Medulla oblongata (tissue), 1 donor: ENCODE results near the gene NYAP2.

ENCODE experiments used
- DNase-seq: peaks from one replicate; pipeline ENCODE4 v3.0.0-alpha.2; 2015; ENCODE audit errors: extremely low spot score

The NYAP2 gene

GRCh38 chr2:225558399-225559071 lies 159.0 kb downstream of the NYAP2 start:
- no peak for DNase-seq

GRCh38 chr2:225559072-225559415 lies 159.5 kb downstream of the NYAP2 start:
- no peak for DNase-seq

DNA sequence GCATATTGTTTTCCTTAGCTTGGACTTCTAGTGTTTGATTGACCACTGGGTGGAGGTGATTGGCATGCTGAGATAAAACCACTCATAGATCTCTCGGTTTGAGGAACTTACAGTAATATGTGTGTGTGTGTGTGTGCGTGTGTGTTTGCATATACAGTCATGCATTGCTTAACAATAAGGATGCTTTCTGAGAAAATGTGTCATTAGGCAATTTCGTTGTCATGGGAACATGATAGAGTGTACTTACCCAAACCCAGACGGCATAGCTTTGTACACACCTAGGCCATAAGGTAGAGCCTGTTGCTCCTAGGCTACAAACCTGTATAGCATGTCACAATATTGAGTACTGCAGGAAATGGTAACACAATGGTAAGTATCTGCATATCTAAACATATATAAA lies 167.3 kb downstream of the NYAP2 start:
- DNase-seq, result no peak

- DNase-seq, result no peak
These were observed 170.5 kb downstream of the NYAP2 start for GRCh38 chr2:225569995-225570394.

- no peak for DNase-seq
These were observed 174.1 kb downstream of the NYAP2 start for GRCh38 chr2:225573603-225574002.

- no peak for DNase-seq
These were observed 175.2 kb downstream of the NYAP2 start for GRCh38 chr2:225574582-225575138.

DNA sequence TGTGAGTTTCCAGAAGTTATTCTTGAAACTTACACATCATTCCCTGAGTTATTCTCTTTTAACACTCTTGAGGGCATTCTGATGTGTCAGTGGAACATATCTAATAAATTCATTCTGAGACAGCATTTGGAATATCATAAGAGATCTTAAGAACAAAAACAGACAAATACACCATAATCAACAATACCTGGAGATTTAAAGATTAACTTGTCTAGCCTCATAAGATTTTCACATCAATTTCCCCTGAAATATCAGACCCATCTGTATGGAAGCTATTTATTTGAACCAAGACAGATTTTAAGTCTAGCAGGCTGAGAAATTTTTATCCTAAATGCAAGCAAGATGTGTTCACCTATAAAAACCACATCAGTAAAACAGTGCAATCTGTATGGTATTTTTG lies 181.6 kb downstream of the NYAP2 start:
- DNase-seq, result no peak

DNA sequence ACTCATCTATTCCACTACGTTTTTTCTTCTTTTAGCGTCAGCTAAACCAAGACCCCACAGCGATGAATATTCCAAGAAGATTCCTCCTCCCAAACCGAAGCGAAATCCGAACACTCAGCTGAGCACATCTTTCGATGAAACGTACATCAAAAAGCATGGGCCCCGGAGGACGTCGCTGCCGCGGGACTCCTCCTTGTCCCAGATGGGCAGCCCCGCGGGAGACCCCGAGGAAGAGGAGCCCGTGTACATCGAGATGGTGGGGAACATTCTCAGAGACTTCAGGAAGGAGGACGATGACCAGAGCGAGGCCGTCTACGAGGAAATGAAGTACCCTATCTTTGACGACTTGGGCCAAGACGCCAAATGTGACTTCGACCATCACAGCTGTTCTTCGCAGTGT lies 182.4 kb downstream of the NYAP2 start:
- no peak for DNase-seq

- DNase-seq, result no peak
These were observed 183.0 kb downstream of the NYAP2 start for GRCh38 chr2:225582355-225583116.

DNA sequence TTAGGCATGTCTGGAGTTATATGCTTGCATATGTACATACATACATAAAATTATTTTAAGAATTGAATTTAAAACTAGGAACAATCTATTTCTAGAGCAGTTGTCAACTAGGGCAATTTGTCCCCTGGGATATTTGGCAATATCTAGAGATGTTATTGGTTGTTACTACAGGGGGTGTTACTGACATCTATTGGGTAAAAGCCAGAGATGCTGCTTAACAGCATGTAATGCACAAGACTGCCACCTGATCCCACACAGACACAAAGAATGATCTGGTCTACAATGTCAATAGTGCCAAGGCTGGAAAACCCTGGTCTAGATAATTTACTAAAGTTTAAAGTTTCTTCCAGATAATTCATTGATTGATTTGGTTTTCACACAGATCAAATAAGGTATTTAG lies 185.3 kb downstream of the NYAP2 start:
- DNase-seq, result no peak

DNA sequence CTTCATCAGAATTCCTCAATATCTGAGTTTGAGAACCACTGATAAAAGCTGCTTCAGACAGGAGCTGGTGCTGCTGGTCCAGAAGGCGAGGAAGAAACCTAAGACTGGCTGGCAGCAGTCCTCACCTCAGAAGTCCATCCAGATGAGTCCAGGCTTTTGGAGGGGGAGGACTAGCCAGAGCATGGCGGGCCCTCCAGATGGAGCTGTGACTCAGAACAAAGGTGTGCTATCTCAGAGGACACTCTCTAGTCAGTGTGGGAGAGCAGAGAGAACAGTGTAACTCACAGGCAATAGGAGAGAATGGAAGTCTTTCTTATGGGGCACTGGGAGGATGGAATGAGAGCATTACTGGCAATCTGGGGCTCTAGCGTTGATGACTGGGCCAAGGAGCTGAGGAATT lies 191.4 kb downstream of the NYAP2 start:
- no peak for DNase-seq

DNA sequence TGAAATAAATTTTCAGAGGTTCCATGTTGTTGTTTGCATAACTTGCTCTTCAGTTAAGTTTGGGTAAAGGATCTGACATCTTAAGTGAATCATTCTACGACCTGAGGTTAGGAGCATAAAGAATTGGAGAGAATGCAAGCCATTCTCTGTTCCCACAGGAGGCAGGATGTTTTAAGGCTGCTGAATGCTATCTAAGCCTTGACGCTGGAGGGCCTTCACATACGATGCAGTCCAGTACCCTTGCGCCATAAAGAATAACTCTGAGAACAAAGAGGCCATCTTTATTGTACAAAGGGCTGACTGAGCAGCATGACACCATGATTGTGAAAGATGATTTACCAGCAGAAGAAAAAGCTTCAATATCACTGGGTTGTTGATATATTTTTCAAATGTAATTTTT lies 198.4 kb downstream of the NYAP2 start:
- no peak for DNase-seq

DNA sequence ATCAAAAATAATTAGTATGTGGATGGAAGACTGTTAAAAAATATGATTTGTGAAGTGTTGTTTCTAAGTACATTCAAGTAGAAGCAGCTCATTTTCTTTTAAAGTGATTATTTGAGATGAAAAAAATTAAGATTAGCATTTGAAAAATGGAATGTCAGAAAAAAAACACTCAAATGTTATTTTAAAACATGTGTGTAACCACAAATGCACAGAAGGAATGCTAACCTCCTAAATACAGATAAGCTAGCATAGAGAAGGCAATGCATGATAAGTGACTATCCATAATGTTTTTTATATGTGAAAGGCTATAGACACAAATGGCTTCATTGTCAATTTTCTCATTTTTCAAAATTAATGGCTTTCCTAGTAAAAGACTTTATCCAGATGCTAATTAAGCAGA lies 198.9 kb downstream of the NYAP2 start:
- no peak for DNase-seq

GRCh38 chr2:225598897-225599296 lies 199.4 kb downstream of the NYAP2 start:
- DNase-seq, result no peak

GRCh38 chr2:225599856-225600255 lies 200.3 kb downstream of the NYAP2 start:
- DNase-seq, result no peak

- no peak for DNase-seq
These were observed 200.9 kb downstream of the NYAP2 start for GRCh38 chr2:225600444-225600843.

GRCh38 chr2:225600865-225601264 lies 201.4 kb downstream of the NYAP2 start:
- DNase-seq, result no peak

DNA sequence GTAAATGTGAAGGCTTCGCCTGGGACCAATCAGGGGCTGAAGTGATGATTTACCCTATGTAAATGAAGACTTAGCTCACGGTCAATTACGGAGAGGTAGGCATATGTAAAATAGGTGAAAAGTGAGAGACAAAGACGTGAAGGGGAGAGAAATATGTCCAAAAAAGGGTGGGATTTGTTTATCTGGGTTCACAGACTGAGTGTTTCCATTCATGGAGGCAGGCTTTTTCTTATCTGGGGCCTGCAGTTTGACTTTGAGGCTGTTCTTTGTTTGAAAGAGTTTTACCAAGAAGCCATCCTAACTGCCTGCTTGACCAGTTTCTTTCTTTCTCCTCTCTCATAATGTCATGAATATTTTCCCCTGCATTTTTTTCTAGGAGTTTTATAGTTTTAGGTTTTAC lies 202.7 kb downstream of the NYAP2 start:
- no peak for DNase-seq

GRCh38 chr2:225608136-225608535 lies 208.6 kb downstream of the NYAP2 start:
- DNase-seq, result no peak

DNA sequence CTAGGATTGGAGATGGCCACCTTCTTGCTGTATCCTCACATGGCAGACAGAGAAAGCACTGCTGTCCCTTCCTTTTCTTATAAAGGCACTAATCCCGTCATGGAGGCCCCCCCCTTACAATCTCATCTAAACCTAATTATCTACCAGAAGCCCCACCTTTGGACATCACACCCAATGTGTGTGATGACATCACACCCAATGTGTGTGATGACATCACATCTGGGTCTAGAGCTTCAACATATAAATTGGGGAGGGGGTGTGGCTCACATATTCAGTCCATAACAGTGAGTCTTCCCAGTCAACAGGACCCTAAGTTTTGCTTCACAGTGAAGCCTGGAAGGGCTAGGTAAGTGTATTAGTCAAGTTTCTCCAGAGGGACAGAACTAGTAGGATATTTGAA lies 213.1 kb downstream of the NYAP2 start:
- no peak for DNase-seq

GRCh38 chr2:225614915-225615314 lies 215.4 kb downstream of the NYAP2 start:
- DNase-seq, result no peak

DNA sequence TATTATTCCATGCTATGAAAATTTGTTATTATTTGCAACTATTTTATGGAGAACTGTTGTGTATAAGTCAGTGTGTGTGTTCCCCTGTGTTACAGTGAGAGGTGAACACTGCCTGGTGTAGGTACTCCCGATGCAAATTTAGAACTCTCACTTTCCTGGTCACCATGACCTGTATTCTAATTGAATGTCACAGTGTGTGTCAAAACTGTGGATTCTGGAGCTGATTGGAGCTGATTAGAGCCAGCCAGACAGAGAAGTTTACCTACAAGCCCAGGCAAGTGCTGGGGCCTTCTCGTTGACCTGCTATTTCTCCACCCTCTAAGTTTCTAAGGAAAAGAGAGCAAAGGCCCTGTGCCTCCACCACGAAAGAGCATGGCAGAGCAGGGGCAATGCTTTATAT lies 216.0 kb downstream of the NYAP2 start:
- DNase-seq, result no peak

GRCh38 chr2:225616372-225616771 lies 216.9 kb downstream of the NYAP2 start:
- no peak for DNase-seq
